ENCODE data around the gene OR8H2. TPM values are rescaled to one million over a fixed set of nuclear protein-coding genes. Genes with fewer than 3 reads are reported as not detected.

OR8H2 gene
- total RNA-seq, 1 experiment from 2014 or later, result not detected

DNA sequence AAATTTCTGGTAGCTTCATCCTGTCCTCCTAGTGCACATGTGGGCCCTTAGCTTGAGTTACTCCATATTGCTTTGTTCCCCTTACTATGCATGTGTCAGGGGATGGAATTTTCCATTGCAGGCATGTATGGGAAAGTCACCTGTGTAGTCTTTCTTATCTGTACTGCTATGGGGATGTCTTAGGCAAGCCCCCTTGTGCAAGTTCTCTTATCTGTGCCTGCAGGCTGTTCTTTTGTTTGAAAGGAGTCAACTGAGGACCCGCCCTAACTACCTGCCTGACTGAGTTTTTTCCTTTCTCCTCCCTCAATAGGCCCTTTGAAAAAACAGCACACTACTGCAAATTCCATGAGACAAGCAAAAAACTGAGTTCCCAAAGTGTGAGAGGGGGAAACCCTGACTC lies 47.9 kb downstream of the OR8H2 start:
- Histone ChIP-seq H2BK20ac (ENCODE audit: low read depth, low read length, poor library complexity, severe bottlenecking) (no peak overlapping the region), H4K20me1 (ENCODE audit: control insufficient read depth, insufficient read depth, insufficient read length) (no peaks in the 10 kb centered on the region), H3K23ac (ENCODE audit: insufficient read length, low read depth, low read length) (no peak overlapping the region), H2AFZ (ENCODE audit: low read length) (no peak overlapping the region), H3K14ac (ENCODE audit: insufficient read depth, low read length) (no peak overlapping the region), H3K9me3 (ENCODE audit: control insufficient read depth, low read depth, low read length) (peaks cover 5% of the 10 kb centered on the region), H3K79me2 (ENCODE audit: insufficient read depth, low read length) (no peaks in the 10 kb centered on the region), H3T11ph (ENCODE audit: low read length) (no peak overlapping the region), H2BK5ac (ENCODE audit: insufficient read length, low read length) (no peak overlapping the region), H3K18ac (ENCODE audit: insufficient read length, low read depth, low read length) (no peak overlapping the region), H3K27ac (ENCODE audit: insufficient read length, low read depth, low read length) (no peak overlapping the region), H3K4me2 (ENCODE audit: insufficient read depth, insufficient read length, low read length) (no peak overlapping the region), H3K79me1 (ENCODE audit: insufficient read depth, low read depth, low read length, poor library complexity, severe bottlenecking) (no peaks in the 10 kb centered on the region), H4K5ac (ENCODE audit: insufficient read length, low read depth, low read length) (no peak overlapping the region), H3K9ac (ENCODE audit: extremely low read depth, insufficient read length, low read length) (no peak overlapping the region), H2BK15ac (ENCODE audit: low read depth, low read length) (no peak overlapping the region), H3K4ac (ENCODE audit: low read depth, low read length) (no peak overlapping the region), H3K56ac (ENCODE audit: insufficient read length, low read depth, low read length) (no peak overlapping the region), H2BK12ac (ENCODE audit: insufficient read length, low read depth, low read length) (no peak overlapping the region), H4K91ac (ENCODE audit: insufficient read length, low read depth, low read length) (no peak overlapping the region), H4K8ac (replicated peaks; ENCODE audit: insufficient read length, low read depth, low read length) (no peak overlapping the region), H3K27me3 (ENCODE audit: insufficient read depth, low read length) (no peaks in the 10 kb centered on the region), H3K4me1 (ENCODE audit: insufficient read depth, low read length) (no peaks in the 10 kb centered on the region), H2AK5ac (ENCODE audit: insufficient read length, low read length) (no peak overlapping the region), H3K23me2 (ENCODE audit: insufficient read length, low read depth, low read length, poor library complexity, severe bottlenecking) (no peaks in the 10 kb centered on the region), H2BK120ac (ENCODE audit: low read depth, low read length, poor library complexity, severe bottlenecking) (no peak overlapping the region)
- TF ChIP-seq, protein P1, sequence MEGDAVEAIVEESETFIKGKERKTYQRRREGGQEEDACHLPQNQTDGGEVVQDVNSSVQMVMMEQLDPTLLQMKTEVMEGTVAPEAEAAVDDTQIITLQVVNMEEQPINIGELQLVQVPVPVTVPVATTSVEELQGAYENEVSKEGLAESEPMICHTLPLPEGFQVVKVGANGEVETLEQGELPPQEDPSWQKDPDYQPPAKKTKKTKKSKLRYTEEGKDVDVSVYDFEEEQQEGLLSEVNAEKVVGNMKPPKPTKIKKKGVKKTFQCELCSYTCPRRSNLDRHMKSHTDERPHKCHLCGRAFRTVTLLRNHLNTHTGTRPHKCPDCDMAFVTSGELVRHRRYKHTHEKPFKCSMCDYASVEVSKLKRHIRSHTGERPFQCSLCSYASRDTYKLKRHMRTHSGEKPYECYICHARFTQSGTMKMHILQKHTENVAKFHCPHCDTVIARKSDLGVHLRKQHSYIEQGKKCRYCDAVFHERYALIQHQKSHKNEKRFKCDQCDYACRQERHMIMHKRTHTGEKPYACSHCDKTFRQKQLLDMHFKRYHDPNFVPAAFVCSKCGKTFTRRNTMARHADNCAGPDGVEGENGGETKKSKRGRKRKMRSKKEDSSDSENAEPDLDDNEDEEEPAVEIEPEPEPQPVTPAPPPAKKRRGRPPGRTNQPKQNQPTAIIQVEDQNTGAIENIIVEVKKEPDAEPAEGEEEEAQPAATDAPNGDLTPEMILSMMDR (conservative IDR thresholded peaks at IDR 0.05), result no peak
- Mint-ChIP-seq H3K4me3 (no peak overlapping the region), H3K27ac (no peak overlapping the region), H3K27me3 (ENCODE audit: low read depth) (no peaks in the 10 kb centered on the region), H3K4me1 (no peaks in the 10 kb centered on the region), H3K36me3 (ENCODE audit: insufficient read depth in 1 of 3, low read depth in 3 of 3) (peaks cover 10 to 26% (median 10%) of the 10 kb centered on the region in 3 experiments), H3K9me3 (peaks cover 39 to 77% of the 10 kb centered on the region in 2 experiments)
- no CpG with 5 or more reads among the region's 1 CpG for WGBS (ENCODE audit: extremely low coverage, insufficient read length, low lambda C conversion rate)
- no peak for DNase-seq

Data from H9 (cell line).